ENCODE results near the gene AFAP1. TPM values are rescaled to one million over a fixed set of nuclear protein-coding genes. Genes with fewer than 3 reads are reported as not detected.

AFAP1 gene
- total RNA-seq, 1 experiment from 2014 or later = 23.6 TPM

DNA sequence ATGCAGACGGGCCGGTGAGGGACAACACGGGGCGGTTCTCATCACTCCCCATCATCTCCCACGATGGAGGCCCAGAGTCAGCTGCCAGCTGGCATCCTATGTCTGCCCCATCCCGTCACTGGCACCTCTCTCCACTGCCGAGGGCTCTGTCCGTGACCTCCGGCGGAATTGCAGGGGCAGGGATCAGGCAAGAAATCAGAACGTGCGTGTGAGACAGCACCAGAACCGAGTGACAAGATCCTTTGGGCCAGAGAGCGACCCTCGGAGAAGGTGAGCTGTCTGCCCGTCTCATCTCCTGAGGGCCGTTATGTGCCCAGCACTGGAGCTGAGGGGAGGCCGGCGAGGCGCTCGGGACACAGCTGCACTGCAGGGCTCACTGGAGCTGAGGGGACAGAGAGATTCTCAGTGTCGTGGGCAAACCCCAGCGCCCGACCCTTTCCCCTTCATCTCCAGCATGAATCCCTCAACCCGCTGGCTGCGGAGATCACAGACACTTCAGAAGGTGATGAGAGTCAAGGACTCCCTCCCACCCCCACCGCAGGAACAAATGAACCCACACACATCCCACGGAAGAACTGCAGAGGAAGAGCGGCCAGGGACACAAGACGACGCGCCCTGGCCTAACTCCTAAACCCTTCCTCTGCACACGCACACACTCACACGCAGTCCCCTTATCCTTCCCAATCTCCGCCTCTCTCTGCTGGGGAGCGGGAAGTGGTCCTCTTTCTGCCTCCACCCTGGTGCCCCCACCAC is 128.7 kb downstream of the AFAP1 start (continued):
- no peak for TF ChIP-seq FOXP4 (CRISPR knock-in tag; IDR thresholded peaks at IDR 0.05)
- TF ChIP-seq CREM (CRISPR knock-in tag; IDR thresholded peaks at IDR 0.05) = no peak
- TF ChIP-seq ZNF416 (CRISPR knock-in tag; IDR thresholded peaks at IDR 0.05) = no peak
- TF ChIP-seq ZNF263 (CRISPR knock-in tag; IDR thresholded peaks at IDR 0.05; ENCODE audit: low read depth) = no peak
- TF ChIP-seq, protein P1, sequence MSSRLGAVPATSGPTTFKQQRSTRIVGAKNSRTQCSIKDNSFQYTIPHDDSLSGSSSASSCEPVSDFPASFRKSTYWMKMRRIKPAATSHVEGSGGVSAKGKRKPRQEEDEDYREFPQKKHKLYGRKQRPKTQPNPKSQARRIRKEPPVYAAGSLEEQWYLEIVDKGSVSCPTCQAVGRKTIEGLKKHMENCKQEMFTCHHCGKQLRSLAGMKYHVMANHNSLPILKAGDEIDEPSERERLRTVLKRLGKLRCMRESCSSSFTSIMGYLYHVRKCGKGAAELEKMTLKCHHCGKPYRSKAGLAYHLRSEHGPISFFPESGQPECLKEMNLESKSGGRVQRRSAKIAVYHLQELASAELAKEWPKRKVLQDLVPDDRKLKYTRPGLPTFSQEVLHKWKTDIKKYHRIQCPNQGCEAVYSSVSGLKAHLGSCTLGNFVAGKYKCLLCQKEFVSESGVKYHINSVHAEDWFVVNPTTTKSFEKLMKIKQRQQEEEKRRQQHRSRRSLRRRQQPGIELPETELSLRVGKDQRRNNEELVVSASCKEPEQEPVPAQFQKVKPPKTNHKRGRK (CRISPR knock-in tag; IDR thresholded peaks at IDR 0.05; ENCODE audit: borderline replicate concordance) = no peak
- TF ChIP-seq, protein P2, sequence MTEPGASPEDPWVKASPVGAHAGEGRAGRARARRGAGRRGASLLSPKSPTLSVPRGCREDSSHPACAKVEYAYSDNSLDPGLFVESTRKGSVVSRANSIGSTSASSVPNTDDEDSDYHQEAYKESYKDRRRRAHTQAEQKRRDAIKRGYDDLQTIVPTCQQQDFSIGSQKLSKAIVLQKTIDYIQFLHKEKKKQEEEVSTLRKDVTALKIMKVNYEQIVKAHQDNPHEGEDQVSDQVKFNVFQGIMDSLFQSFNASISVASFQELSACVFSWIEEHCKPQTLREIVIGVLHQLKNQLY (CRISPR knock-in tag; IDR thresholded peaks at IDR 0.05) = no peak

GRCh38 chr4:7808752-7809151 is 130.9 kb downstream of the AFAP1 start:
- ChIA-PET POLR2A (no interaction called here), CTCF (interaction anchor here (7.1 to 8.2 kb wide), 2 partner anchors 36 to 178 kb away, joined by 109 to 116 read pairs; no protein-coding TSS in a partner anchor)
- no peak for TF ChIP-seq FOXK1 (CRISPR knock-in tag; IDR thresholded peaks at IDR 0.05)
- no peak for TF ChIP-seq TCF7 (CRISPR knock-in tag; IDR thresholded peaks at IDR 0.05; ENCODE audit: low read depth)
- ATAC-seq (no peak), DNase-seq (ENCODE audit: low spot score) (no peak)
- peaks cover 54% of the 10 kb centered on the region for H3K4me1 Mint-ChIP-seq
- H3K27me3 Mint-ChIP-seq (ENCODE audit: low read depth) = no peaks in the 10 kb centered on the region
- H3K9me3 Mint-ChIP-seq = no peaks in the 10 kb centered on the region
- no peak overlapping the region for H3K4me3 Mint-ChIP-seq
- H3K27ac Mint-ChIP-seq = no peak overlapping the region
- peaks cover 18% of the 10 kb centered on the region for H3K36me3 Mint-ChIP-seq

DNA sequence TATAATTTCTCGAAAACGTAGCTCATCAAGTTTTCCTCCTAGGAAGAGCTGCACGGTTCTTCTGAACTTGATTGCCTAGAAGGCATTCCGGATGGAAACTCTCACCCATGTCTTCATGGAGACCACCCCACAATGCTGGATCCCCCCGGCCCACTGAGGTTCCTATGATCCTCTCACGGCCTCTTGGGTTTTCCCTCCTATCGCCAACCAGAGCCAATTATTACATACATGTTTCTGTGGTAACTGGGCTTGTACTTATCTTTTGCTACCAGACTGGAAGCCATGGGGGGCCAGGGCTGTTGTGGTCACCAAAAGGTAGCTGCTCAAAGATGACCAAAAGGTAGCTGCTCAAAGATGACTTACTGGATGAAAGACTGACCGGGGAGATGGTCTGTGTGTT is 131.5 kb downstream of the AFAP1 start:
- Mint-ChIP-seq H3K4me3 (no peak overlapping the region), H3K27me3 (ENCODE audit: low read depth) (no peaks in the 10 kb centered on the region), H3K9me3 (no peaks in the 10 kb centered on the region), H3K36me3 (peaks cover 18% of the 10 kb centered on the region), H3K4me1 (peaks cover 54% of the 10 kb centered on the region), H3K27ac (no peak overlapping the region; the same call in 1 of the 2 replicates)
- ChIA-PET POLR2A (no interaction called here), CTCF (interaction anchor here (7.1 to 8.2 kb wide), 2 partner anchors 37 to 178 kb away, joined by 109 to 116 read pairs; no protein-coding TSS in a partner anchor)
- no peak for ATAC-seq
- no peak for DNase-seq (ENCODE audit: low spot score)
- TF ChIP-seq SMAD3 (CRISPR knock-in tag; IDR thresholded peaks at IDR 0.05; ENCODE audit: borderline replicate concordance) = no peak
- TF ChIP-seq ZNF232 (CRISPR knock-in tag; IDR thresholded peaks at IDR 0.05) = no peak
- no peak for TF ChIP-seq SP1 (CRISPR knock-in tag; conservative IDR thresholded peaks at IDR 0.05)
- no peak for TF ChIP-seq GABPB1 (CRISPR knock-in tag; IDR thresholded peaks at IDR 0.05)
- TF ChIP-seq TP53 (CRISPR knock-in tag; IDR thresholded peaks at IDR 0.05) = no peak
- no peak for TF ChIP-seq ZNF532 (CRISPR knock-in tag; IDR thresholded peaks at IDR 0.05; ENCODE audit: borderline replicate concordance)
- TF ChIP-seq NFATC4 (CRISPR knock-in tag; IDR thresholded peaks at IDR 0.05) = no peak
- no peak for TF ChIP-seq ZBTB21 (CRISPR knock-in tag; IDR thresholded peaks at IDR 0.05; ENCODE audit: borderline replicate concordance)
- TF ChIP-seq, protein P3, sequence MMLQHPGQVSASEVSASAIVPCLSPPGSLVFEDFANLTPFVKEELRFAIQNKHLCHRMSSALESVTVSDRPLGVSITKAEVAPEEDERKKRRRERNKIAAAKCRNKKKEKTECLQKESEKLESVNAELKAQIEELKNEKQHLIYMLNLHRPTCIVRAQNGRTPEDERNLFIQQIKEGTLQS (CRISPR knock-in tag; conservative IDR thresholded peaks at IDR 0.05) = no peak
- TF ChIP-seq JUN (CRISPR knock-in tag; IDR thresholded peaks at IDR 0.05) = no peak
- no peak for TF ChIP-seq ZNF317 (CRISPR knock-in tag; IDR thresholded peaks at IDR 0.05; ENCODE audit: borderline replicate concordance, low read depth)
- no peak for TF ChIP-seq FOXP1 (CRISPR knock-in tag; IDR thresholded peaks at IDR 0.05; ENCODE audit: borderline replicate concordance)
- no peak for TF ChIP-seq TCF7 (CRISPR knock-in tag; IDR thresholded peaks at IDR 0.05; ENCODE audit: low read depth)
- no peak for TF ChIP-seq ETV6 (CRISPR knock-in tag; IDR thresholded peaks at IDR 0.05)
- TF ChIP-seq ZNF671 (CRISPR knock-in tag; IDR thresholded peaks at IDR 0.05) = no peak
- no peak for TF ChIP-seq TEAD4 (CRISPR knock-in tag; IDR thresholded peaks at IDR 0.05)
- TF ChIP-seq, protein P2 (CRISPR knock-in tag; IDR thresholded peaks at IDR 0.05) = no peak
- TF ChIP-seq MXD4 (CRISPR knock-in tag; IDR thresholded peaks at IDR 0.05; ENCODE audit: borderline replicate concordance) = no peak
